WTC11 (cell line): ENCODE results near the gene CSRNP3. TPM values are rescaled to one million over a fixed set of nuclear protein-coding genes. Genes with fewer than 3 reads are reported as not detected.

ENCODE experiments used
- ATAC-seq: fragments of 200-7000 bp; cut with Tn5 transposase; 2 replicates; pipeline ENCODE4 v1.10.0; 2021; ENCODE audit warnings: mild to moderate bottlenecking, moderate library complexity
- CTCF ChIA-PET: fragments of 300-600 bp; sonication (Branson Sonifier 250); formaldehyde crosslinking; loops from one replicate; lab custom pipeline; 2021; ENCODE audit warnings: antibody characterized with exemption; lab: Charles Lee
- POLR2A ChIA-PET: fragments of 350-600 bp; sonication (Branson Sonifier 250); formaldehyde crosslinking; loops from one replicate; lab custom pipeline; 2021; ENCODE audit warnings: antibody characterized with exemption; lab: Charles Lee
- DNase-seq: peaks from one replicate; pipeline ENCODE4 v3.0.0; 2021; ENCODE audit warnings: low spot score
- H3K27ac Mint-ChIP-seq: 2 replicates; pipeline ENCODE4 v1.8.0; 2021; ENCODE audit warnings: mixed read lengths
- H3K27me3 Mint-ChIP-seq: 2 replicates; pipeline ENCODE4 v1.8.0; 2021; ENCODE audit warnings: low read depth, mild to moderate bottlenecking, moderate library complexity, mixed read lengths
- H3K36me3 Mint-ChIP-seq: 2 replicates; pipeline ENCODE4 v1.8.0; 2021; ENCODE audit warnings: mixed read lengths
- H3K4me1 Mint-ChIP-seq: 2 replicates; pipeline ENCODE4 v1.8.0; 2022; ENCODE audit warnings: mixed read lengths
- H3K4me3 Mint-ChIP-seq: 2 replicates; pipeline ENCODE4 v1.8.0; 2021; ENCODE audit warnings: mild to moderate bottlenecking, moderate library complexity, mixed read lengths
- H3K9me3 Mint-ChIP-seq: 2 replicates; pipeline ENCODE4 v1.8.0; 2021; ENCODE audit warnings: mixed read lengths
- ARID4B ChIP-seq: sonication (generic); formaldehyde crosslinking; IDR thresholded peaks from 2 replicates; pipeline ENCODE4 v1.8.0; 2023; ENCODE audit warnings: missing genetic modification reagents, mild to moderate bottlenecking, borderline replicate concordance
- CDX4 ChIP-seq: fragments of 250-450 bp; sonication (Bioruptor Pico); IDR thresholded peaks from 2 replicates; pipeline ENCODE4 v1.9.0; 2021; ENCODE audit warnings: moderate library complexity, mild to moderate bottlenecking, inconsistent platforms, borderline replicate concordance
- CTCF ChIP-seq: fragments of 200-600 bp; IDR thresholded peaks from 2 replicates; pipeline ENCODE4 v1.8.0; 2022; ENCODE audit warnings: antibody characterized with exemption
- ELF4 ChIP-seq: sonication (generic); formaldehyde crosslinking; IDR thresholded peaks from 2 replicates; pipeline ENCODE4 v1.8.1; 2022; ENCODE audit warnings: low read depth, mild to moderate bottlenecking, moderate library complexity, missing genetic modification reagents
- FOXK1 ChIP-seq: sonication (generic); formaldehyde crosslinking; IDR thresholded peaks from 2 replicates; pipeline ENCODE4 v1.8.0; 2022; ENCODE audit warnings: mild to moderate bottlenecking, moderate library complexity, missing genetic modification reagents
- FOXP4 ChIP-seq: sonication (generic); formaldehyde crosslinking; IDR thresholded peaks from 2 replicates; pipeline ENCODE4 v1.8.0; 2022; ENCODE audit warnings: mild to moderate bottlenecking, missing genetic modification reagents
- HMGA2 ChIP-seq: fragments of 250-450 bp; sonication (Bioruptor Pico); IDR thresholded peaks from 2 replicates; pipeline ENCODE4 v1.4.0; 2021; ENCODE audit warnings: mild to moderate bottlenecking, moderate library complexity
- IRF2 ChIP-seq: sonication (generic); formaldehyde crosslinking; IDR thresholded peaks from 2 replicates; pipeline ENCODE4 v1.8.0; 2022; ENCODE audit warnings: low read depth, missing genetic modification reagents, borderline replicate concordance
- JUN ChIP-seq: sonication (generic); formaldehyde crosslinking; IDR thresholded peaks from 2 replicates; pipeline ENCODE4 v1.8.0; 2023; ENCODE audit warnings: mild to moderate bottlenecking, missing genetic modification reagents
- NFYB ChIP-seq: sonication (generic); formaldehyde crosslinking; conservative IDR thresholded peaks from 2 replicates; pipeline ENCODE4 v1.8.0; 2022; ENCODE audit warnings: low read depth, missing genetic modification reagents
- RELA ChIP-seq: sonication (generic); formaldehyde crosslinking; IDR thresholded peaks from 2 replicates; pipeline ENCODE4 v1.8.1; 2022; ENCODE audit warnings: missing genetic modification reagents, mild to moderate bottlenecking, borderline replicate concordance
- SMAD3 ChIP-seq: sonication (generic); formaldehyde crosslinking; IDR thresholded peaks from 2 replicates; pipeline ENCODE4 v1.8.0; 2022; ENCODE audit warnings: missing genetic modification reagents, mild to moderate bottlenecking, borderline replicate concordance
- TCF7 ChIP-seq: sonication (generic); formaldehyde crosslinking; IDR thresholded peaks from 2 replicates; pipeline ENCODE4 v1.8.0; 2022; ENCODE audit warnings: mild to moderate bottlenecking, low read depth, missing genetic modification reagents, moderate library complexity
- USF2 ChIP-seq: sonication (generic); formaldehyde crosslinking; IDR thresholded peaks from 2 replicates; pipeline ENCODE4 v1.8.1; 2023; ENCODE audit warnings: mild to moderate bottlenecking, missing genetic modification reagents, moderate library complexity
- ZMAT4 ChIP-seq: fragments of 250-450 bp; sonication (Bioruptor Pico); IDR thresholded peaks from 2 replicates; pipeline ENCODE4 v1.9.0; 2021; ENCODE audit warnings: mild to moderate bottlenecking
- ZNF121 ChIP-seq: sonication (generic); formaldehyde crosslinking; IDR thresholded peaks from 2 replicates; pipeline ENCODE4 v1.8.0; 2023; ENCODE audit warnings: missing genetic modification reagents
- ZNF396 ChIP-seq: fragments of 250-450 bp; sonication (Bioruptor Pico); IDR thresholded peaks from 2 replicates; pipeline ENCODE4 v1.8.0; 2021; ENCODE audit warnings: mild to moderate bottlenecking, moderate library complexity, borderline replicate concordance
- ZNF423 ChIP-seq: fragments of 250-450 bp; sonication (Bioruptor Pico); IDR thresholded peaks from 2 replicates; pipeline ENCODE4 v2.1.2; 2022; ENCODE audit warnings: mild to moderate bottlenecking, moderate library complexity
- ZNF532 ChIP-seq: fragments of 250-450 bp; sonication (Bioruptor Pico); IDR thresholded peaks from 2 replicates; pipeline ENCODE4 v1.9.0; 2021; ENCODE audit warnings: mild to moderate bottlenecking, borderline replicate concordance
- total RNA-seq: library from RNA; stranded (reverse); gene quantifications from 3 replicates; pipeline ENCODE4 v1.2.3, GENCODE V29; 2021

The CSRNP3 gene
- total RNA-seq, 1 experiment from 2014 or later = 7.3 TPM

- TF ChIP-seq ZMAT4 (CRISPR knock-in tag) = no peak
- no peak for TF ChIP-seq JUN (CRISPR knock-in tag)
- no peak for TF ChIP-seq FOXP4 (CRISPR knock-in tag)
- no peak for TF ChIP-seq ZNF423 (CRISPR knock-in tag)
- no peak for TF ChIP-seq FOXK1
- TF ChIP-seq TCF7 (CRISPR knock-in tag) = no peak
- TF ChIP-seq SMAD3 = no peak
- no peak for TF ChIP-seq CDX4 (CRISPR knock-in tag)
- no peak for TF ChIP-seq USF2
- no peak for TF ChIP-seq NFYB (CRISPR knock-in tag)
- TF ChIP-seq ARID4B (CRISPR knock-in tag) = no peak
- no peak for TF ChIP-seq ZNF121 (CRISPR knock-in tag)
These were observed 224.3 kb downstream of the CSRNP3 start (continued) for GRCh38 chr2:165693838-165694237.

GRCh38 chr2:165697748-165698443, 228.4 kb downstream of the CSRNP3 start:
- peak overlapping the region; percentile 11; the same call in 1 of the 2 replicates for H3K4me3 Mint-ChIP-seq
- no peaks in the 10 kb centered on the region for H3K9me3 Mint-ChIP-seq
- CTCF ChIA-PET = interaction anchor here (0.5 to 2.4 kb wide), 10 partner anchors 9 to 494 kb away, joined by 3 to 12 read pairs (median 5); partner anchors contain the start of genes CSRNP3 and SCN3A
- ATAC-seq (peak; percentile 57; the same call in 1 of the 2 replicates), DNase-seq (no peak)
- H3K4me1 Mint-ChIP-seq = peaks cover 58% of the 10 kb centered on the region
- POLR2A ChIA-PET = no interaction called here
- H3K27me3 Mint-ChIP-seq = no peaks in the 10 kb centered on the region
- H3K27ac Mint-ChIP-seq = peak overlapping the region; percentile 92
- H3K36me3 Mint-ChIP-seq = no peaks in the 10 kb centered on the region
- no peak for TF ChIP-seq CDX4 (CRISPR knock-in tag)
- TF ChIP-seq IRF2 (CRISPR knock-in tag) = no peak
- TF ChIP-seq ZMAT4 (CRISPR knock-in tag) = no peak
- TF ChIP-seq ZNF532 = no peak
- TF ChIP-seq ELF4 (CRISPR knock-in tag) = no peak
- no peak for TF ChIP-seq CTCF
- no peak for TF ChIP-seq RELA
- TF ChIP-seq ZNF396 = no peak
- no peak for TF ChIP-seq HMGA2 (CRISPR knock-in tag)
